Neutrophil (primary cell): ENCODE measurements around the gene CCDC40.

ENCODE experiments used
- H3K27ac ChIP-seq: fragments of 200-600 bp; sonication (generic); 2 replicates; pipeline ENCODE4 v1.5.1; 2016; ENCODE audit warnings: mild to moderate bottlenecking, moderate library complexity
- H3K27me3 ChIP-seq: fragments of 200-600 bp; sonication (generic); 2 replicates; pipeline ENCODE4 v1.6.0; 2016; ENCODE audit warnings: mild to moderate bottlenecking
- H3K36me3 ChIP-seq: fragments of 200-600 bp; sonication (generic); 2 replicates; pipeline ENCODE4 v1.5.1; 2017
- H3K4me1 ChIP-seq, 2 experiments: fragments of 200-600 bp in 1 of 2; sonication (generic) in 1 of 2; 1 replicate in 1 of 2; 2 replicates in 1 of 2; pipeline versions ENCODE4 v1.5.1 to v1.6.1; 2013 to 2016; ENCODE audit warnings: low read depth in 1 of 2, low read length in 1 of 2, mild to moderate bottlenecking in 1 of 2, moderate library complexity in 1 of 2; ENCODE audit not compliant: control insufficient read depth in 1 of 2, insufficient read depth in 1 of 2
- H3K4me3 ChIP-seq, 2 experiments: fragments of 200-600 bp in 1 of 2; sonication (generic) in 1 of 2; 1 replicate in 1 of 2; 2 replicates in 1 of 2; pipeline ENCODE4 v1.5.1; 2013 to 2016; ENCODE audit warnings: low read depth in 1 of 2, low read length in 1 of 2, mild to moderate bottlenecking in 1 of 2, moderate library complexity in 1 of 2
- H3K9me3 ChIP-seq: fragments of 200-600 bp; sonication (generic); 2 replicates; pipeline ENCODE4 v1.5.1; 2016
- TF ChIP-seq, protein P1 (sequence below): fragments of 200-600 bp; sonication (generic); IDR thresholded peaks from 2 replicates; pipeline ENCODE4 v1.5.1; 2016; ENCODE audit warnings: antibody characterized with exemption

The CCDC40 gene

GRCh38 chr17:80035937-80036714 is at the start of gene CCDC40:
Gene CCDC40 (plus strand): TSS chr17:80036642. CDS start chr17:80036663, 21 bp downstream.
- H3K36me3 ChIP-seq = no peaks in the 10 kb centered on the region
- peaks cover 94% of the 10 kb centered on the region for H3K27me3 ChIP-seq
- no peak within 1 kb of the TSS for H3K27ac ChIP-seq
- TF ChIP-seq, protein P1, sequence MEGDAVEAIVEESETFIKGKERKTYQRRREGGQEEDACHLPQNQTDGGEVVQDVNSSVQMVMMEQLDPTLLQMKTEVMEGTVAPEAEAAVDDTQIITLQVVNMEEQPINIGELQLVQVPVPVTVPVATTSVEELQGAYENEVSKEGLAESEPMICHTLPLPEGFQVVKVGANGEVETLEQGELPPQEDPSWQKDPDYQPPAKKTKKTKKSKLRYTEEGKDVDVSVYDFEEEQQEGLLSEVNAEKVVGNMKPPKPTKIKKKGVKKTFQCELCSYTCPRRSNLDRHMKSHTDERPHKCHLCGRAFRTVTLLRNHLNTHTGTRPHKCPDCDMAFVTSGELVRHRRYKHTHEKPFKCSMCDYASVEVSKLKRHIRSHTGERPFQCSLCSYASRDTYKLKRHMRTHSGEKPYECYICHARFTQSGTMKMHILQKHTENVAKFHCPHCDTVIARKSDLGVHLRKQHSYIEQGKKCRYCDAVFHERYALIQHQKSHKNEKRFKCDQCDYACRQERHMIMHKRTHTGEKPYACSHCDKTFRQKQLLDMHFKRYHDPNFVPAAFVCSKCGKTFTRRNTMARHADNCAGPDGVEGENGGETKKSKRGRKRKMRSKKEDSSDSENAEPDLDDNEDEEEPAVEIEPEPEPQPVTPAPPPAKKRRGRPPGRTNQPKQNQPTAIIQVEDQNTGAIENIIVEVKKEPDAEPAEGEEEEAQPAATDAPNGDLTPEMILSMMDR = no peak
- peaks cover 17 to 23% of the 10 kb centered on the region in 2 experiments for H3K4me1 ChIP-seq
- peak within 1 kb of the TSS; percentile 57 to 59 for H3K4me3 ChIP-seq
- H3K9me3 ChIP-seq = no peaks in the 10 kb centered on the region

- no peaks in the 10 kb centered on the region for H3K9me3 ChIP-seq
- H3K4me1 ChIP-seq = peaks cover 6 to 11% of the 10 kb centered on the region in 2 experiments
- H3K4me3 ChIP-seq = no peak overlapping the region
- TF ChIP-seq, protein P1 = no peak
- H3K27ac ChIP-seq = no peak overlapping the region
- H3K36me3 ChIP-seq = no peaks in the 10 kb centered on the region
- peaks cover 77% of the 10 kb centered on the region for H3K27me3 ChIP-seq
These were observed 49.1 kb upstream of the CCDC40 start for GRCh38 chr17:79987187-79987934.

DNA sequence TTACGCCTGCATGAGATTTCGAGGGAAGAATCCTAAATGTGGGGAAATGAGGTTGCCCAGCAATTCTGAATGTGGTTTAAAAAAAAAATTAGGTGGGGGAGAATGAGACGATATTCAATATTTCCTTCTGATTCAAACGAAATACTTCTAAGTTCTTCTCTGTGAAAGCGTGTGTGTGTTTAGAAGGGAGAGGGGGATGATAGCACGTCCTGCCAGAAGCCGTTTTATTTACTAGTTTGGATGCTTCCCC is 48.6 kb upstream of the CCDC40 start:
- H3K27me3 ChIP-seq = peaks cover 82% of the 10 kb centered on the region
- H3K4me3 ChIP-seq = no peak overlapping the region
- H3K4me1 ChIP-seq = peaks cover 11 to 16% of the 10 kb centered on the region in 2 experiments
- no peaks in the 10 kb centered on the region for H3K9me3 ChIP-seq
- TF ChIP-seq, protein P1 = no peak
- H3K36me3 ChIP-seq = no peaks in the 10 kb centered on the region
- H3K27ac ChIP-seq = no peak overlapping the region

- Histone ChIP-seq H3K4me1 (peaks cover 16 to 21% of the 10 kb centered on the region in 2 experiments), H3K27ac (no peak overlapping the region), H3K9me3 (no peaks in the 10 kb centered on the region), H3K4me3 (no peak overlapping the region), H3K36me3 (no peaks in the 10 kb centered on the region), H3K27me3 (peaks cover 85% of the 10 kb centered on the region)
- TF ChIP-seq, protein P1 = no peak
These were observed 48.1 kb upstream of the CCDC40 start for GRCh38 chr17:79988185-79988971.

DNA sequence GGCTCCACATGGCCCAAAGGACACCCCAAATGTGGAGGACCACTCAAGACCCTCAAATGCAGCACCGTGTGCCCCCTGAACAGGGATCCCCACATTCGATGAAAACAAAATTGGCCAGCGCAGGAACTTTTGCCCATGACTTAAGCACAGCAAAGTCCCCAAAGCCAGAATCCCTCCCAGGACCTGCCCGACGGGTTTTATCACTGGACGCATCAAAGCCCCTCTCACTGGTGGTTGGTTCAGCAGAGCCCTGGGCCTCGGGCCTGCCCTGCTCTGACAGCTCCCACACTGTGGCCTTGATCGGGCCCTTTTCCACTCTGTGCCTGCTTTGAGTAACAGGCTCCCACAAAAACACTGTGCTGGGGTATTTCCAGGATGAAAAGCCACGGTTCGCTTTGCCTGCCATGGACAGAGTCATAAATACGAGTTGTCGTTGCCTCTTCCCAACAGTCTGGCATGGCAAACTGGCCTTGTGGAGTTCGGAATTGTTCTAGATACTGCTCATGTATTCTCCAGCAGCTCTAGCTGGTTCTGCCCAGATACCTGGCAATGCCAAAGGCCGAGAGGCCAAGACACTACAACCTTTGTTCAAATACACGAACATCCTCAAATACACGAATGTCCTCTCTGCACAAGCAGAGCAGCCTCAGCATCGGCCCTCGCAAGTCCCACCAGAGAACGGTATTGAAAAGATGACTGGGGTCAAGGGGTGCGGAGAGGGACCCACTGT is 47.2 kb upstream of the CCDC40 start:
- Histone ChIP-seq H3K36me3 (no peaks in the 10 kb centered on the region), H3K27me3 (peaks cover 85% of the 10 kb centered on the region), H3K9me3 (no peaks in the 10 kb centered on the region), H3K27ac (no peak overlapping the region), H3K4me1 (peaks cover 25 to 30% of the 10 kb centered on the region in 2 experiments), H3K4me3 (no peak overlapping the region)
- TF ChIP-seq, protein P1 = no peak
